H9 (cell line): Measurements from ENCODE around the gene ETF1. TPM values are rescaled to one million over a fixed set of nuclear protein-coding genes. Genes with fewer than 3 reads are reported as not detected.
A peak's percentile ranks its signal among the peaks of the same experiment; 100 is the strongest.

ENCODE experiments used
- DNase-seq: peaks from one replicate; pipeline ENCODE4 v3.0.0-alpha.2; 2017
- H2AFZ ChIP-seq: one replicate; pipeline ENCODE4 v1.6.1; 2013; ENCODE audit warnings: mild to moderate bottlenecking, low read length, control low read depth, moderate library complexity
- H2AK5ac ChIP-seq: 2 replicates; pipeline ENCODE4 v1.6.1; 2013; ENCODE audit warnings: low read length, control low read depth, mixed read lengths; ENCODE audit not compliant: insufficient read length
- H2BK120ac ChIP-seq: one replicate; pipeline ENCODE4 v1.6.1; 2013; ENCODE audit warnings: low read depth, mild to moderate bottlenecking, low read length, control low read depth, inconsistent platforms; ENCODE audit not compliant: poor library complexity, severe bottlenecking
- H2BK12ac ChIP-seq: 2 replicates; pipeline ENCODE4 v1.6.1; 2013; ENCODE audit warnings: low read length, control low read depth, mixed read lengths, low read depth; ENCODE audit not compliant: insufficient read length
- H2BK15ac ChIP-seq: 2 replicates; pipeline ENCODE4 v1.6.1; 2013; ENCODE audit warnings: low read depth, low read length, control low read depth
- H2BK20ac ChIP-seq: one replicate; pipeline ENCODE4 v1.6.1; 2013; ENCODE audit warnings: low read depth, mild to moderate bottlenecking, low read length, control low read depth, inconsistent platforms; ENCODE audit not compliant: poor library complexity, severe bottlenecking
- H2BK5ac ChIP-seq: 2 replicates; pipeline ENCODE4 v1.6.1; 2013; ENCODE audit warnings: low read length, control low read depth, mixed read lengths; ENCODE audit not compliant: insufficient read length
- H3K14ac ChIP-seq: 2 replicates; pipeline ENCODE4 v1.6.1; 2013; ENCODE audit warnings: low read length, control low read depth; ENCODE audit not compliant: insufficient read depth
- H3K18ac ChIP-seq: 2 replicates; pipeline ENCODE4 v1.6.1; 2013; ENCODE audit warnings: low read depth, mild to moderate bottlenecking, mixed read lengths, low read length, control low read depth; ENCODE audit not compliant: insufficient read length
- H3K23ac ChIP-seq: 2 replicates; pipeline ENCODE4 v1.6.1; 2013; ENCODE audit warnings: low read length, control low read depth, mixed read lengths, low read depth; ENCODE audit not compliant: insufficient read length
- H3K23me2 ChIP-seq: 2 replicates; pipeline ENCODE4 v1.6.1; 2013; ENCODE audit warnings: low read depth, mild to moderate bottlenecking, mixed read lengths, low read length, control low read depth; ENCODE audit not compliant: insufficient read length, poor library complexity, severe bottlenecking
- H3K27ac ChIP-seq: 2 replicates; pipeline ENCODE4 v1.5.1; 2013; ENCODE audit warnings: low read length, control low read depth, mixed read lengths, low read depth; ENCODE audit not compliant: insufficient read length
- H3K27me3 ChIP-seq: 2 replicates; pipeline ENCODE4 v1.6.1; 2013; ENCODE audit warnings: low read length, control low read depth, inconsistent platforms; ENCODE audit not compliant: insufficient read depth
- H3K4ac ChIP-seq: 2 replicates; pipeline ENCODE4 v1.6.1; 2013; ENCODE audit warnings: low read depth, mild to moderate bottlenecking, control low read depth, inconsistent platforms, low read length, moderate library complexity
- H3K4me1 ChIP-seq: 2 replicates; pipeline ENCODE4 v1.6.1; 2013; ENCODE audit warnings: low read length, control low read depth, inconsistent platforms; ENCODE audit not compliant: insufficient read depth
- H3K4me2 ChIP-seq: 2 replicates; pipeline ENCODE4 v1.6.1; 2013; ENCODE audit warnings: low read length, control low read depth, mixed read lengths; ENCODE audit not compliant: insufficient read length, insufficient read depth
- H3K56ac ChIP-seq: 2 replicates; pipeline ENCODE4 v1.6.1; 2013; ENCODE audit warnings: low read depth, mild to moderate bottlenecking, mixed read lengths, low read length, control low read depth; ENCODE audit not compliant: insufficient read length
- H3K79me1 ChIP-seq: 2 replicates; pipeline ENCODE4 v1.6.1; 2013; ENCODE audit warnings: low read depth, mild to moderate bottlenecking, moderate library complexity, low read length, control low read depth, inconsistent platforms; ENCODE audit not compliant: insufficient read depth, poor library complexity, severe bottlenecking
- H3K79me2 ChIP-seq: 2 replicates; pipeline ENCODE4 v1.6.1; 2013; ENCODE audit warnings: low read length, control low read depth, inconsistent platforms; ENCODE audit not compliant: insufficient read depth
- H3K9ac ChIP-seq: 2 replicates; pipeline ENCODE4 v1.6.1; 2013; ENCODE audit warnings: low read length, control low read depth, mixed read lengths; ENCODE audit not compliant: insufficient read length; ENCODE audit errors: extremely low read depth
- H3K9me3 ChIP-seq: one replicate; pipeline ENCODE4 v1.6.1; 2013; ENCODE audit warnings: low read depth, low read length, inconsistent platforms; ENCODE audit not compliant: control insufficient read depth
- H3T11ph ChIP-seq: one replicate; pipeline ENCODE4 v1.6.1; 2013; ENCODE audit warnings: mild to moderate bottlenecking, low read length, control low read depth, inconsistent platforms
- H4K20me1 ChIP-seq: one replicate; pipeline ENCODE4 v1.6.1; 2013; ENCODE audit not compliant: control insufficient read depth, insufficient read length, insufficient read depth
- H4K5ac ChIP-seq: 2 replicates; pipeline ENCODE4 v1.6.1; 2013; ENCODE audit warnings: low read depth, mild to moderate bottlenecking, mixed read lengths, low read length, control low read depth; ENCODE audit not compliant: insufficient read length
- H4K8ac ChIP-seq: replicated peaks from 2 replicates; pipeline ENCODE4 v1.6.1; 2013; ENCODE audit warnings: low read length, control low read depth, mixed read lengths, low read depth; ENCODE audit not compliant: insufficient read length
- H4K91ac ChIP-seq: 2 replicates; pipeline ENCODE4 v1.6.1; 2013; ENCODE audit warnings: low read depth, mild to moderate bottlenecking, moderate library complexity, mixed read lengths, low read length, control low read depth; ENCODE audit not compliant: insufficient read length
- H3K27ac Mint-ChIP-seq, 3 experiments: 2 replicates in 2 of 3; 3 replicates in 1 of 3; pipeline ENCODE4 v1.8.0; 2020 to 2021; ENCODE audit warnings: mixed read lengths in 3 of 3, mild to moderate bottlenecking in 1 of 3, moderate library complexity in 1 of 3
- H3K27me3 Mint-ChIP-seq: 2 replicates; pipeline ENCODE4 v1.8.0; 2021; ENCODE audit warnings: low read depth, mild to moderate bottlenecking, moderate library complexity, mixed read lengths
- H3K36me3 Mint-ChIP-seq, 3 experiments: 2 replicates in 2 of 3; 3 replicates in 1 of 3; pipeline ENCODE4 v1.8.0; 2020 to 2021; ENCODE audit warnings: low read depth in 3 of 3, mixed read lengths in 3 of 3; ENCODE audit not compliant: insufficient read depth in 1 of 3
- H3K4me1 Mint-ChIP-seq, 2 experiments: 2 replicates each; pipeline ENCODE4 v1.8.0; 2020; ENCODE audit warnings: mixed read lengths in 2 of 2
- H3K4me3 Mint-ChIP-seq, 2 experiments: 2 replicates in 1 of 2; 3 replicates in 1 of 2; pipeline ENCODE4 v1.8.0; 2020 to 2021; ENCODE audit warnings: mild to moderate bottlenecking in 2 of 2, mixed read lengths in 2 of 2, moderate library complexity in 1 of 2
- H3K9me3 Mint-ChIP-seq, 2 experiments: 2 replicates in 1 of 2; 3 replicates in 1 of 2; pipeline ENCODE4 v1.8.0; 2020; ENCODE audit warnings: mild to moderate bottlenecking in 2 of 2, mixed read lengths in 2 of 2, moderate library complexity in 1 of 2
- WGBS: extraction: QIAGEN DNeasy Blood & Tissue Kit; methylation state at CpG from one replicate; pipeline ENCODE4 v1.1.7; 2013; ENCODE audit warnings: missing lambda C conversion rate, low lambda C conversion rate, mixed read lengths; ENCODE audit not compliant: insufficient read length; ENCODE audit errors: extremely low coverage; 5-methylcytosine and 5-hydroxymethylcytosine counted together
- total RNA-seq: library from RNA; stranded (reverse); gene quantifications from 2 replicates; pipeline ENCODE4 v1.2.1, GENCODE V29; 2021
- TF ChIP-seq, protein P1 (sequence below): fragments of 200-600 bp; sonication (generic); conservative IDR thresholded peaks from 3 replicates; pipeline ENCODE4 v1.8.0; 2021; ENCODE audit warnings: antibody characterized with exemption, mild to moderate bottlenecking

Gene ETF1
- total RNA-seq, 1 experiment from 2014 or later: 175 TPM

DNA sequence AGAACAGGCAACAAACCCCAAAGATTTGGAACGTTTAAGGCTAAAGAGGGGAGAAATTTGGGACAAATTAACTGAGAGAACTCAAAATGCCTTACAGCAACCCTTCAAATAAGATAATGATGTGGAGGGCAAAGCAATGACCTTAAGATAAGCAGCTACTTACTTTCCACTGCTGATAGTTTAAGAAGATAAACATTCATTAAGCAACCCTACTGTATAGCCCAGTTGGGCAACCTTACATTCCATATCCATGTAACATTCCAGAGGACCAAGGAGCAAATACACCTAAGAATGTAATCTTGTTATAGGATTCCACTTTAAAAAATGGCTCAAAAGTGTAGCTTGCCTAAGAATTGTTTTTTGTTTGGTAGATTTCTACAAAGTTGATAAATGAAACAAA, 14.8 kb downstream of the ETF1 start:
- Histone ChIP-seq H2BK5ac (no peak overlapping the region), H3K9me3 (no peaks in the 10 kb centered on the region), H3K27me3 (no peaks in the 10 kb centered on the region), H3K4me2 (no peak overlapping the region), H2BK120ac (no peak overlapping the region), H4K91ac (no peak overlapping the region), H3K56ac (no peak overlapping the region), H2AK5ac (no peak overlapping the region), H3K9ac (no peak overlapping the region), H3K18ac (no peak overlapping the region), H3K23ac (no peak overlapping the region), H2BK12ac (no peak overlapping the region), H2BK20ac (no peak overlapping the region), H3K23me2 (no peaks in the 10 kb centered on the region), H3K79me2 (peaks cover 53% of the 10 kb centered on the region), H2AFZ (no peak overlapping the region), H3K4ac (no peak overlapping the region), H4K20me1 (no peaks in the 10 kb centered on the region), H3K4me1 (no peaks in the 10 kb centered on the region; the same call in 1 of the 2 replicates), H3K27ac (no peak overlapping the region), H3K79me1 (no peaks in the 10 kb centered on the region), H3K14ac (no peak overlapping the region), H3T11ph (no peak overlapping the region), H4K5ac (no peak overlapping the region), H4K8ac (no peak overlapping the region), H2BK15ac (no peak overlapping the region)
- Mint-ChIP-seq H3K36me3 (peaks cover 17 to 30% (median 24%) of the 10 kb centered on the region in 3 experiments; a peak in 6 of 7 replicates), H3K9me3 (no peaks in the 10 kb centered on the region), H3K27ac (peak overlapping the region in 1 of 3 experiments; percentile 53; a peak in 2 of 7 replicates), H3K4me1 (peaks cover 20 to 21% of the 10 kb centered on the region in 2 experiments), H3K4me3 (no peak overlapping the region), H3K27me3 (no peaks in the 10 kb centered on the region)
- WGBS: no CpG with 5 or more reads among the region's 1 CpG
- TF ChIP-seq, protein P1, sequence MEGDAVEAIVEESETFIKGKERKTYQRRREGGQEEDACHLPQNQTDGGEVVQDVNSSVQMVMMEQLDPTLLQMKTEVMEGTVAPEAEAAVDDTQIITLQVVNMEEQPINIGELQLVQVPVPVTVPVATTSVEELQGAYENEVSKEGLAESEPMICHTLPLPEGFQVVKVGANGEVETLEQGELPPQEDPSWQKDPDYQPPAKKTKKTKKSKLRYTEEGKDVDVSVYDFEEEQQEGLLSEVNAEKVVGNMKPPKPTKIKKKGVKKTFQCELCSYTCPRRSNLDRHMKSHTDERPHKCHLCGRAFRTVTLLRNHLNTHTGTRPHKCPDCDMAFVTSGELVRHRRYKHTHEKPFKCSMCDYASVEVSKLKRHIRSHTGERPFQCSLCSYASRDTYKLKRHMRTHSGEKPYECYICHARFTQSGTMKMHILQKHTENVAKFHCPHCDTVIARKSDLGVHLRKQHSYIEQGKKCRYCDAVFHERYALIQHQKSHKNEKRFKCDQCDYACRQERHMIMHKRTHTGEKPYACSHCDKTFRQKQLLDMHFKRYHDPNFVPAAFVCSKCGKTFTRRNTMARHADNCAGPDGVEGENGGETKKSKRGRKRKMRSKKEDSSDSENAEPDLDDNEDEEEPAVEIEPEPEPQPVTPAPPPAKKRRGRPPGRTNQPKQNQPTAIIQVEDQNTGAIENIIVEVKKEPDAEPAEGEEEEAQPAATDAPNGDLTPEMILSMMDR: no peak
- no peak for DNase-seq
